Stomach (tissue), 9 donors: Measurements from ENCODE around the gene ORC5. TPM values are rescaled to one million over a fixed set of nuclear protein-coding genes. Genes with fewer than 3 reads are reported as not detected.

ENCODE experiments used
- DNase-seq, 2 donors: peaks; one replicate each; pipeline versions ENCODE4 v3.0.0 to v3.0.0-alpha.2; 2013 to 2019
- H3K27ac ChIP-seq, 5 donors: fragments of 200-600 bp in 4 of 5; sonication (generic) in 4 of 5; one replicate each; pipeline ENCODE4 v1.5.1; 2013 to 2019; ENCODE audit warnings: mild to moderate bottlenecking in 1 of 5, moderate library complexity in 1 of 5
- H3K27me3 ChIP-seq, 3 donors: fragments of 200-600 bp; sonication (generic); one replicate each; pipeline ENCODE4 v1.5.1; 2017 to 2019; ENCODE audit warnings: mixed run types in 1 of 3
- H3K36me3 ChIP-seq, 4 donors: fragments of 200-600 bp; sonication (generic); 1 replicate in 3 of 4; 2 replicates in 1 of 4; pipeline ENCODE4 v1.5.1; 2016 to 2019
- H3K4me1 ChIP-seq, 4 donors: fragments of 200-600 bp; sonication (generic); one replicate each; pipeline ENCODE4 v1.5.1; 2016 to 2019
- H3K4me3 ChIP-seq, 4 donors: fragments of 200-600 bp; sonication (generic) in 3 of 4; one replicate each; pipeline ENCODE4 v1.5.1; 2016 to 2019; ENCODE audit warnings: mild to moderate bottlenecking in 1 of 4
- H3K9me3 ChIP-seq, 4 donors: fragments of 200-600 bp; sonication (generic); one replicate each; pipeline ENCODE4 v1.5.1; 2016 to 2019
- CTCF ChIP-seq, 7 experiments: fragments of 450-650 bp in 4 of 7; fragments of 200-600 bp in 3 of 7; sonication (generic) in 3 of 7; IDR thresholded peaks; one replicate each; pipeline ENCODE4 v1.5.1; 2016 to 2019; ENCODE audit warnings: antibody characterized with exemption in 7 of 7, control low read depth in 2 of 7, mild to moderate bottlenecking in 1 of 7
- EP300 ChIP-seq: sonication (generic); formaldehyde crosslinking; IDR thresholded peaks from one replicate; pipeline ENCODE4 v1.6.1; 2017; ENCODE audit warnings: antibody characterized with exemption
- POLR2A ChIP-seq, 4 donors: fragments of 450-650 bp; IDR thresholded peaks; one replicate each; pipeline ENCODE4 v1.6.1; 2016; ENCODE audit warnings: antibody characterized with exemption in 4 of 4, control low read depth in 2 of 4, mild to moderate bottlenecking in 1 of 4, moderate library complexity in 1 of 4
- POLR2AphosphoS5 ChIP-seq, 3 donors: sonication (generic); formaldehyde crosslinking; IDR thresholded peaks; one replicate each; pipeline ENCODE4 v1.6.1; 2016; ENCODE audit warnings: antibody characterized with exemption in 3 of 3
- WGBS, 5 donors: extraction: QIAGEN DNeasy Blood & Tissue Kit in 3 of 5; methylation state at CpG; one replicate each; pipeline versions ENCODE4 v1.1.5 to v1.1.7; 2013 to 2018; 5-methylcytosine and 5-hydroxymethylcytosine counted together
- intact Hi-C: fragments of 100-400 bp; cut with DNase I; formaldehyde crosslinking; loops from one replicate; pipeline ENCODE4 v1.15.1; 2023; ENCODE audit warnings: low total_unique reads
- polyA plus RNA-seq, 3 donors: library from polyadenylated mRNA; stranded (reverse); fragments of 200-250 nt; gene quantifications; one replicate each; pipeline ENCODE4 v1.2.3, GENCODE V29; 2013
- total RNA-seq, 5 donors: library from RNA; depleted of rRNA; stranded (reverse); fragments of >200 nt; gene quantifications; one replicate each; pipeline versions ENCODE4 v1.1.0 to v1.2.3, GENCODE V29; 2014 to 2016
- donor health status: healthy with polysubstance abuse.
- donor health status: Bipolar disorder and iron deficiency.
- donor health status: healthy.

The ORC5 gene
- total and polyA plus RNA-seq, 8 donors: 2.3 to 29.9 (median 11.2) TPM

DNA sequence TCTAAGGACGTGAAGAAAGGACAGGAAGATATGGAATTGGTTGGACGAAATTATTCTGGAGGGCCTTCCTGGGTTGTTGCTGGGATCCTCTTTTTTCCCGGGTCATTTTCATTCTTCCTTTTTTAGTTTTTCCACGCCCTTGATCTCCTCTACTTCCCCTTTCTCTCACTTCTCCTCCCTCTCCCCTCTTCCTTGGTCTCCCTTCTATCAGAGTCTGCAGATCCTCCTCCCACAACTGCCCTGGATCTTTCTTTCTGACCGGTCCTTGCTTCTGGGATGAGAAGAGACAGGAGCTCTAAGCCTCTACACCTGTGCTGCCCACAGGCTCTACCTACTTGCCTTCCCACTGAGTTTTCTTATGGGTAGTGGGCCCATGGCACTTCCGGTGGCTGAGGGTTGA, 114.7 kb downstream of the ORC5 start:
- TF ChIP-seq POLR2A (IDR thresholded peaks at IDR 0.05) (no peak), CTCF (IDR thresholded peaks at IDR 0.05) (no peak), POLR2AphosphoS5 (IDR thresholded peaks at IDR 0.05) (no peak), EP300 (no peak)
- no peak overlapping the region for H3K4me3 ChIP-seq
- no peaks in the 10 kb centered on the region for H3K27me3 ChIP-seq
- intact Hi-C loops: no loop called here
- H3K27ac ChIP-seq: no peak overlapping the region
- H3K9me3 ChIP-seq: no peaks in the 10 kb centered on the region
- H3K36me3 ChIP-seq: no peaks in the 10 kb centered on the region
- 68 to 77% (median 72%) methylated on average over 6 of the region's 6 CpGs for WGBS, 5 donors
- no peak for DNase-seq
- H3K4me1 ChIP-seq: no peaks in the 10 kb centered on the region

- no peak overlapping the region for H3K27ac ChIP-seq
- no peaks in the 10 kb centered on the region for H3K4me1 ChIP-seq
- H3K4me3 ChIP-seq: no peak overlapping the region
- H3K9me3 ChIP-seq: no peaks in the 10 kb centered on the region
- intact Hi-C loops: no loop called here
- 57 to 76% (median 61%) methylated on average over 4 of the region's 4 CpGs for whole genome bisulfite sequencing, 5 donors
- TF ChIP-seq EP300: no peak
- TF ChIP-seq CTCF (IDR thresholded peaks at IDR 0.05): no peak
- TF ChIP-seq POLR2AphosphoS5 (IDR thresholded peaks at IDR 0.05): no peak
- TF ChIP-seq POLR2A (IDR thresholded peaks at IDR 0.05): no peak
- no peaks in the 10 kb centered on the region for H3K36me3 ChIP-seq
- no peaks in the 10 kb centered on the region for H3K27me3 ChIP-seq
- DNase-seq: no peak
Observed at GRCh38 chr7:104091242-104091641, 116.6 kb downstream of the ORC5 start.

- Histone ChIP-seq H3K27me3 (no peaks in the 10 kb centered on the region), H3K27ac (no peak overlapping the region), H3K36me3 (no peaks in the 10 kb centered on the region), H3K4me1 (no peaks in the 10 kb centered on the region), H3K9me3 (no peaks in the 10 kb centered on the region), H3K4me3 (no peak overlapping the region)
- DNase-seq: peak in 1 of 2 donors; percentile 7
- 30 to 40% (median 31%) methylated on average over 3 of the region's 3 CpGs for WGBS, 5 donors
- intact Hi-C loops: no loop called here
- no peak for TF ChIP-seq POLR2AphosphoS5 (IDR thresholded peaks at IDR 0.05)
- TF ChIP-seq CTCF (IDR thresholded peaks at IDR 0.05): no peak
- no peak for TF ChIP-seq POLR2A (IDR thresholded peaks at IDR 0.05)
- no peak for TF ChIP-seq EP300
Observed at GRCh38 chr7:104089612-104090011, 118.2 kb downstream of the ORC5 start.

- 17 to 63% (median 38%) methylated on average over 1 of the region's 1 CpG for WGBS, 5 donors
- intact Hi-C loops: no loop called here
Observed at GRCh38 chr7:104089061-104089460, 118.8 kb downstream of the ORC5 start.

More at GRCh38 chr7:104089061-104089460, 118.8 kb downstream of the ORC5 start:
- no peaks in the 10 kb centered on the region for H3K27me3 ChIP-seq
- no peaks in the 10 kb centered on the region for H3K36me3 ChIP-seq
- no peak for TF ChIP-seq POLR2A (IDR thresholded peaks at IDR 0.05)
- TF ChIP-seq CTCF (IDR thresholded peaks at IDR 0.05): no peak
- TF ChIP-seq POLR2AphosphoS5 (IDR thresholded peaks at IDR 0.05): no peak
- no peak for TF ChIP-seq EP300
- no peak overlapping the region for H3K27ac ChIP-seq
- no peak for DNase-seq
- peaks cover 0 to 5% (median 0%) of the 10 kb centered on the region in 4 donors for H3K9me3 ChIP-seq
- H3K4me3 ChIP-seq: no peak overlapping the region
- H3K4me1 ChIP-seq: no peaks in the 10 kb centered on the region

Other genes with a start within 250 kb of the ORC5 start
- gene RELN, start 218.4 kb downstream of the ORC5 start, total RNA-seq: 10 to 100 TPM in 1 of 5 donors, 1 to 10 TPM in 3, under 1 TPM in 1; 0.89 to 14.3 (median 3.5) TPM
- gene RELN, start 218.4 kb downstream of the ORC5 start, polyA plus RNA-seq: 1 to 10 TPM in 1 of 3 donors, under 1 TPM in 2; 0.19 to 2.6 (median 0.58) TPM
- gene LHFPL3, start 120.6 kb upstream of the ORC5 start, total RNA-seq: under 1 TPM in 1 of 5 donors, not detected in 4; 0.55 TPM
- not detected for gene LHFPL3, start 120.6 kb upstream of the ORC5 start, polyA plus RNA-seq